Endodermal cell (in vitro differentiated cells): ENCODE measurements around the gene C16orf86. TPM values are rescaled to one million over a fixed set of nuclear protein-coding genes. Genes with fewer than 3 reads are reported as not detected.

Experiments used
- DNase-seq: peaks from one replicate; pipeline ENCODE4 v3.0.0-alpha.2; 2017
- H3K27ac ChIP-seq: 2 replicates; pipeline ENCODE4 v1.5.1; 2013; ENCODE audit warnings: mild to moderate bottlenecking, low read depth, low read length, moderate library complexity
- H3K27me3 ChIP-seq: 2 replicates; pipeline ENCODE4 v1.6.1; 2013; ENCODE audit warnings: mild to moderate bottlenecking, low read length, moderate library complexity; ENCODE audit not compliant: insufficient read depth, control insufficient read depth, poor library complexity, severe bottlenecking
- H3K36me3 ChIP-seq: 2 replicates; pipeline ENCODE4 v1.7.0; 2013; ENCODE audit warnings: mild to moderate bottlenecking, low read length, moderate library complexity; ENCODE audit not compliant: control insufficient read depth, insufficient read depth
- H3K4me1 ChIP-seq: one replicate; pipeline ENCODE4 v1.7.0; 2013; ENCODE audit warnings: low read length; ENCODE audit not compliant: control insufficient read depth, insufficient read depth
- H3K4me3 ChIP-seq: 2 replicates; pipeline ENCODE4 v1.5.1; 2013; ENCODE audit warnings: mild to moderate bottlenecking, low read length, moderate library complexity
- H3K9ac ChIP-seq: 2 replicates; pipeline ENCODE4 v1.6.1; 2013; ENCODE audit warnings: mild to moderate bottlenecking, low read length, moderate library complexity; ENCODE audit not compliant: poor library complexity, severe bottlenecking; ENCODE audit errors: extremely low read depth
- H3K9me3 ChIP-seq: 2 replicates; pipeline ENCODE4 v1.6.1; 2013; ENCODE audit warnings: mild to moderate bottlenecking, low read length, moderate library complexity; ENCODE audit not compliant: control insufficient read depth
- H3K27ac Mint-ChIP-seq: 2 replicates; pipeline ENCODE4 v1.8.0; 2020; ENCODE audit warnings: mixed read lengths
- H3K27me3 Mint-ChIP-seq: 2 replicates; pipeline ENCODE4 v1.8.0; 2021; ENCODE audit warnings: mild to moderate bottlenecking, mixed read lengths; ENCODE audit not compliant: insufficient read depth
- H3K36me3 Mint-ChIP-seq: 2 replicates; pipeline ENCODE4 v1.8.0; 2020; ENCODE audit warnings: low read depth, mixed read lengths
- H3K4me1 Mint-ChIP-seq: 2 replicates; pipeline ENCODE4 v1.8.0; 2020; ENCODE audit warnings: mixed read lengths
- H3K4me3 Mint-ChIP-seq: 2 replicates; pipeline ENCODE4 v1.8.0; 2020; ENCODE audit warnings: mild to moderate bottlenecking, moderate library complexity, mixed read lengths
- H3K9me3 Mint-ChIP-seq: 2 replicates; pipeline ENCODE4 v1.8.0; 2020; ENCODE audit warnings: mild to moderate bottlenecking, mixed read lengths
- CTCF ChIP-seq: fragments of 200-600 bp; sonication (generic); conservative IDR thresholded peaks from 2 replicates; pipeline ENCODE4 v1.5.0; 2021; ENCODE audit warnings: antibody characterized with exemption, mild to moderate bottlenecking
- whole genome bisulfite sequencing, 2 experiments: methylation state at CpG; one replicate each; pipeline versions ENCODE4 v1.1.5 to v1.1.7; 2013; ENCODE audit warnings: missing lambda C conversion rate in 2 of 2, mixed read lengths in 1 of 2; ENCODE audit not compliant: insufficient coverage in 1 of 2, insufficient read length in 1 of 2; 5-methylcytosine and 5-hydroxymethylcytosine counted together
- total RNA-seq, 2 donors: library from RNA; stranded (reverse); fragmentation: NEBNext Ultra II Directional in 1 of 2; extraction: Animal tissue kit (Norgen Biotek cat#: 25700) in 1 of 2; gene quantifications; 2 replicates in 1 of 2; 3 replicates in 1 of 2; pipeline ENCODE4 v1.2.1, GENCODE V29; 2021

The C16orf86 gene
- total RNA-seq, 2 donors from 2014 or later, result 3.6 to 4.7 TPM

- Mint-ChIP-seq H3K4me3 (no peak overlapping the region), H3K27ac (no peak overlapping the region), H3K9me3 (no peaks in the 10 kb centered on the region), H3K27me3 (peaks cover 79% of the 10 kb centered on the region), H3K36me3 (no peaks in the 10 kb centered on the region), H3K4me1 (no peaks in the 10 kb centered on the region)
- 91 to 92% methylated on average over 3 to 13 of the region's 13 CpGs for WGBS, 2 experiments
- no peak overlapping the region for H3K9ac ChIP-seq
- no peaks in the 10 kb centered on the region for H3K4me1 ChIP-seq
- H3K36me3 ChIP-seq, result no peaks in the 10 kb centered on the region
- H3K4me3 ChIP-seq, result no peak overlapping the region
- H3K9me3 ChIP-seq, result no peaks in the 10 kb centered on the region
- no peak for TF ChIP-seq CTCF
- DNase-seq, result no peak
- H3K27me3 ChIP-seq, result no peaks in the 10 kb centered on the region
- no peak overlapping the region for H3K27ac ChIP-seq
Observed at GRCh38 chr16:67647681-67648080, 18.9 kb upstream of the C16orf86 start.

GRCh38 chr16:67648088-67648763 lies 18.4 kb upstream of the C16orf86 start:
- no peaks in the 10 kb centered on the region for H3K9me3 ChIP-seq
- no peaks in the 10 kb centered on the region for H3K36me3 ChIP-seq
- Mint-ChIP-seq H3K4me3 (no peak overlapping the region), H3K27me3 (peaks cover 79% of the 10 kb centered on the region), H3K4me1 (no peaks in the 10 kb centered on the region), H3K36me3 (no peaks in the 10 kb centered on the region), H3K27ac (no peak overlapping the region), H3K9me3 (no peaks in the 10 kb centered on the region)
- H3K4me3 ChIP-seq, result no peak overlapping the region
- H3K27ac ChIP-seq, result no peak overlapping the region
- no peak overlapping the region for H3K9ac ChIP-seq
- no peaks in the 10 kb centered on the region for H3K4me1 ChIP-seq
- peak; percentile 75 for DNase-seq
- peaks cover under 1% of the 10 kb centered on the region for H3K27me3 ChIP-seq
- no peak for TF ChIP-seq CTCF
- 82 to 97% methylated on average over 17 to 65 of the region's 65 CpGs for WGBS, 2 experiments

GRCh38 chr16:67648764-67649407 lies 17.7 kb upstream of the C16orf86 start:
- no peak overlapping the region for H3K9ac ChIP-seq
- no peak overlapping the region for H3K4me3 ChIP-seq
- H3K4me1 ChIP-seq, result no peaks in the 10 kb centered on the region
- H3K36me3 ChIP-seq, result no peaks in the 10 kb centered on the region
- no peak overlapping the region for H3K27ac Mint-ChIP-seq
- H3K36me3 Mint-ChIP-seq, result no peaks in the 10 kb centered on the region
- no peaks in the 10 kb centered on the region for H3K9me3 ChIP-seq
- H3K4me3 Mint-ChIP-seq, result no peak overlapping the region
- H3K27me3 ChIP-seq, result peaks cover 7% of the 10 kb centered on the region
- peak; percentile 61 for DNase-seq
- no peak for TF ChIP-seq CTCF
- no peaks in the 10 kb centered on the region for H3K9me3 Mint-ChIP-seq
- peaks cover 80% of the 10 kb centered on the region for H3K27me3 Mint-ChIP-seq
- no peak overlapping the region for H3K27ac ChIP-seq
- H3K4me1 Mint-ChIP-seq, result peaks cover 2% of the 10 kb centered on the region
- 83 to 93% methylated on average over 21 to 35 of the region's 35 CpGs for WGBS, 2 experiments
